Panc1 (cell line): Measurements from ENCODE around the gene KRT6C. TPM values are rescaled to one million over a fixed set of nuclear protein-coding genes. Genes with fewer than 3 reads are reported as not detected.

Experiments
- ATAC-seq: fragments of 200-7000 bp; cut with Tn5 transposase; 2 replicates; pipeline ENCODE4 v1.9.1; 2020; ENCODE audit warnings: mild to moderate bottlenecking, moderate library complexity
- BruUV-seq: library from RNA; stranded (reverse); fragments of 400-500 nt; replicated peaks from 2 replicates; lab custom pipeline; 2021; lab: Mats Ljungman, UMichigan
- CTCF ChIA-PET: fragments of 300-600 bp; sonication (Branson Sonifier 250); formaldehyde crosslinking; loops from one replicate; lab custom pipeline; 2022; ENCODE audit warnings: antibody characterized with exemption; lab: Charles Lee
- POLR2A ChIA-PET: fragments of 300-600 bp; sonication (Branson Sonifier 250); formaldehyde crosslinking; loops from one replicate; lab custom pipeline; 2022; ENCODE audit warnings: antibody characterized with exemption; lab: Charles Lee
- DNase-seq: peaks from one replicate; pipeline ENCODE4 v3.0.0-alpha.2; 2010; ENCODE audit warnings: low read depth, low spot score
- H3K27ac ChIP-seq: 2 replicates; pipeline ENCODE4 v1.5.1; 2011; ENCODE audit warnings: mild to moderate bottlenecking, low read length, inconsistent platforms
- H3K27me3 ChIP-seq: fragments of 200-500 bp; sonication (Bioruptor generic); 2 replicates; pipeline ENCODE4 v1.6.0; 2014; ENCODE audit warnings: low read length, inconsistent platforms; ENCODE audit not compliant: control insufficient read depth, insufficient read depth
- H3K36me3 ChIP-seq: fragments of 200-500 bp; sonication (Bioruptor generic); 2 replicates; pipeline ENCODE4 v1.5.1; 2014; ENCODE audit warnings: inconsistent platforms, mild to moderate bottlenecking, low read length, moderate library complexity; ENCODE audit not compliant: control insufficient read depth, insufficient read depth
- H3K4me1 ChIP-seq: 2 replicates; pipeline ENCODE4 v1.5.1; 2011; ENCODE audit warnings: inconsistent platforms, mild to moderate bottlenecking, low read length, moderate library complexity; ENCODE audit not compliant: control insufficient read depth, insufficient read depth
- H3K4me3 ChIP-seq, 2 experiments: 2 replicates each; pipeline ENCODE4 v1.5.1; 2011 to 2012; ENCODE audit warnings: low read depth in 2 of 2, low read length in 2 of 2, mild to moderate bottlenecking in 2 of 2, inconsistent platforms in 1 of 2, moderate library complexity in 1 of 2
- H3K9me3 ChIP-seq: fragments of 200-500 bp; sonication (Bioruptor generic); 2 replicates; pipeline ENCODE4 v1.5.1; 2014; ENCODE audit warnings: low read depth, mild to moderate bottlenecking, inconsistent platforms, low read length, moderate library complexity; ENCODE audit not compliant: control insufficient read depth, insufficient read depth
- CTCF ChIP-seq: fragments of 450-650 bp; IDR thresholded peaks from 2 replicates; pipeline ENCODE4 v1.5.1; 2017; ENCODE audit warnings: mild to moderate bottlenecking
- POLR2AphosphoS5 ChIP-seq: IDR thresholded peaks from 2 replicates; pipeline ENCODE4 v1.6.1; 2012; ENCODE audit warnings: mild to moderate bottlenecking, low read depth, low read length, moderate library complexity
- REST ChIP-seq, 2 experiments: IDR thresholded peaks; 2 replicates each; pipeline ENCODE4 v1.6.1; 2011 to 2012; ENCODE audit warnings: low read depth in 2 of 2, control low read depth in 1 of 2, low read length in 1 of 2, mild to moderate bottlenecking in 1 of 2, moderate library complexity in 1 of 2; ENCODE audit not compliant: insufficient read depth in 1 of 2
- SIN3A ChIP-seq: IDR thresholded peaks from 2 replicates; pipeline ENCODE4 v1.6.1; 2012; ENCODE audit warnings: low read depth, mild to moderate bottlenecking, low read length, moderate library complexity, borderline replicate concordance; ENCODE audit not compliant: insufficient read depth
- TCF7L2 ChIP-seq: IDR thresholded peaks from 2 replicates; pipeline ENCODE4 v1.6.1; 2011; ENCODE audit warnings: mild to moderate bottlenecking, low read depth, low read length, inconsistent platforms
- in situ Hi-C: cut with HindIII; loops from 2 replicates; pipeline ENCODE4 v1.10.0; 2016; ENCODE audit warnings: low sequenced_read_pairs, low pct_unique_long_range_greater_than_20kb
- intact Hi-C: fragments of 100-400 bp; cut with micrococcal nuclease; formaldehyde crosslinking; loops from one replicate; pipeline ENCODE4 v1.10.0; 2022; ENCODE audit not compliant: unreplicated experiment
- total RNA-seq: library from RNA; stranded (reverse); gene quantifications from one replicate; pipeline ENCODE4 v1.2.1, GENCODE V29; 2021; ENCODE audit not compliant: unreplicated experiment

The KRT6C gene
- total RNA-seq, 1 experiment from 2014 or later: not detected

GRCh38 chr12:52438305-52439301, 35.0 kb downstream of the KRT6C start:
- H3K4me1 ChIP-seq: no peaks in the 10 kb centered on the region

GRCh38 chr12:52437508-52437907, 36.1 kb downstream of the KRT6C start:
- no peaks in the 10 kb centered on the region for H3K36me3 ChIP-seq
- ChIA-PET CTCF (no interaction called here), POLR2A (no interaction called here)
- in situ Hi-C loops (no loop called here), intact Hi-C loops (no loop called here)
- no peaks in the 10 kb centered on the region for H3K9me3 ChIP-seq
- no peaks in the 10 kb centered on the region for H3K27me3 ChIP-seq
- BruUV-seq: no TSS peak
- H3K4me1 ChIP-seq: no peaks in the 10 kb centered on the region
- H3K27ac ChIP-seq: no peak overlapping the region
- ATAC-seq: no peak
- no peak for DNase-seq
- H3K4me3 ChIP-seq: no peak overlapping the region
- TF ChIP-seq CTCF (no peak), REST (IDR thresholded peaks at IDR 0.05; ENCODE audit: insufficient read depth in 1 of 2, low read depth in 2 of 2, low read length in 1 of 2) (no peak), TCF7L2 (no peak), POLR2AphosphoS5 (no peak)

More at GRCh38 chr12:52438305-52439301, 35.0 kb downstream of the KRT6C start:
- no peak overlapping the region for H3K27ac ChIP-seq
- ChIA-PET POLR2A (no interaction called here), CTCF (no interaction called here)
- no peaks in the 10 kb centered on the region for H3K36me3 ChIP-seq
- in situ Hi-C loops: no loop called here
- DNase-seq (no peak), ATAC-seq (no peak)
- intact Hi-C loops: no loop called here
- no peaks in the 10 kb centered on the region for H3K27me3 ChIP-seq
- no peak for TF ChIP-seq CTCF
- no peak for TF ChIP-seq SIN3A
- TF ChIP-seq POLR2AphosphoS5: no peak
- TF ChIP-seq TCF7L2: no peak
- TF ChIP-seq REST (IDR thresholded peaks at IDR 0.05; ENCODE audit: insufficient read depth in 1 of 2, low read depth in 2 of 2, low read length in 1 of 2): no peak
- H3K9me3 ChIP-seq: no peaks in the 10 kb centered on the region
- no TSS peak for BruUV-seq
- no peak overlapping the region for H3K4me3 ChIP-seq
